ENCODE measurements around the gene ANKRD42.

The ANKRD42 gene

GRCh38 chr11:83193315-83194280, at the start of gene ANKRD42:
ANKRD42 (plus strand) TSS chr11:83193712; CDS start chr11:83194671, 959 bp downstream.
- peak within 1 kb of the TSS; percentile 94 for H3K4me3 ChIP-seq (replicated peaks; ENCODE audit: low read depth, low read length)
- DNase-seq (ENCODE audit: extremely low read depth, low read depth), result peak; percentile 89
- no peak for TF ChIP-seq CTCF (IDR thresholded peaks at IDR 0.05; ENCODE audit: low read depth, low read length, missing control alignments)

- no peak for DNase-seq (ENCODE audit: extremely low read depth, low read depth)
- TF ChIP-seq CTCF (IDR thresholded peaks at IDR 0.05; ENCODE audit: low read depth, low read length, missing control alignments), result no peak
- H3K4me3 ChIP-seq (replicated peaks; ENCODE audit: low read depth, low read length), result no peak overlapping the region
These were observed 45.6 kb upstream of the ANKRD42 start for GRCh38 chr11:83147895-83148294.

GRCh38 chr11:83150450-83150849, 43.1 kb upstream of the ANKRD42 start:
- no peak for DNase-seq (ENCODE audit: extremely low read depth, low read depth)
- TF ChIP-seq CTCF (IDR thresholded peaks at IDR 0.05; ENCODE audit: low read depth, low read length, missing control alignments), result no peak
- no peak overlapping the region for H3K4me3 ChIP-seq (replicated peaks; ENCODE audit: low read depth, low read length)

GRCh38 chr11:83151274-83151977, 42.1 kb upstream of the ANKRD42 start:
- DNase-seq (ENCODE audit: extremely low read depth, low read depth), result no peak
- TF ChIP-seq CTCF (IDR thresholded peaks at IDR 0.05; ENCODE audit: low read depth, low read length, missing control alignments), result no peak

GRCh38 chr11:83152264-83152663, 41.2 kb upstream of the ANKRD42 start:
- no peak for TF ChIP-seq CTCF (IDR thresholded peaks at IDR 0.05; ENCODE audit: low read depth, low read length, missing control alignments)
- no peak for DNase-seq (ENCODE audit: extremely low read depth, low read depth)
- H3K4me3 ChIP-seq (replicated peaks; ENCODE audit: low read depth, low read length), result no peak overlapping the region

More at GRCh38 chr11:83151274-83151977, 42.1 kb upstream of the ANKRD42 start:
- H3K4me3 ChIP-seq (replicated peaks; ENCODE audit: low read depth, low read length), result no peak overlapping the region

- no peak for DNase-seq (ENCODE audit: extremely low read depth, low read depth)
- H3K4me3 ChIP-seq (replicated peaks; ENCODE audit: low read depth, low read length), result no peak overlapping the region
- TF ChIP-seq CTCF (IDR thresholded peaks at IDR 0.05; ENCODE audit: low read depth, low read length, missing control alignments), result no peak
These were observed 39.7 kb upstream of the ANKRD42 start for GRCh38 chr11:83153764-83154163.
